Fibroblast of lung (primary cell): ENCODE measurements around the gene PARP3.

ENCODE experiments used
- EZH2 ChIP-seq: IDR thresholded peaks from 2 replicates; pipeline ENCODE4 v1.5.1; 2012; ENCODE audit warnings: low read length, control low read depth, mild to moderate bottlenecking; ENCODE audit errors: missing control alignments
- TF ChIP-seq, protein P1 (sequence below), 2 donors: IDR thresholded peaks in 1 of 2; conservative IDR thresholded peaks in 1 of 2; 1 replicate in 1 of 2; 2 replicates in 1 of 2; pipeline ENCODE4 v1.5.1; 2011 to 2012; ENCODE audit warnings: low read length in 2 of 2, control low read depth in 1 of 2, inconsistent platforms in 1 of 2, low read depth in 1 of 2, mild to moderate bottlenecking in 1 of 2

DNA sequence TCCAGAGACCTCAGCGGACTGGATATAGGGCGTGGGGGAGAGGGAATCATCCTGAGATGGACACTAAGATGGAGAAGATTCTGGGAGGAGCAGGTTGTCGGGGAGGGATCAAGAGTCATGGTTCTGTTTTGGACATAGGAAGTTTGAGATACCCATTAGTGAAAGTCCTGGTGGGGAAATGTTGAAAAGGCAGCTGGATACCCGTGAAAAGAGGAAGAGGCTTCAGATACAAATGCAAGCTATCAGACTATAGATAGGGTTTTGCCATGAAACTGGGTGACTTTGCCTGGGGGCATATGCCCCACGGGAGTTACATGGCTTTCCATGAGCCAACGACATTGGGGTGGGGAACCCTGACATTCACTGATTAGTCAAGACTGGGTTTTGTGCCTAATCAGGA lies 11.9 kb downstream of the PARP3 start:
- TF ChIP-seq, protein P1, sequence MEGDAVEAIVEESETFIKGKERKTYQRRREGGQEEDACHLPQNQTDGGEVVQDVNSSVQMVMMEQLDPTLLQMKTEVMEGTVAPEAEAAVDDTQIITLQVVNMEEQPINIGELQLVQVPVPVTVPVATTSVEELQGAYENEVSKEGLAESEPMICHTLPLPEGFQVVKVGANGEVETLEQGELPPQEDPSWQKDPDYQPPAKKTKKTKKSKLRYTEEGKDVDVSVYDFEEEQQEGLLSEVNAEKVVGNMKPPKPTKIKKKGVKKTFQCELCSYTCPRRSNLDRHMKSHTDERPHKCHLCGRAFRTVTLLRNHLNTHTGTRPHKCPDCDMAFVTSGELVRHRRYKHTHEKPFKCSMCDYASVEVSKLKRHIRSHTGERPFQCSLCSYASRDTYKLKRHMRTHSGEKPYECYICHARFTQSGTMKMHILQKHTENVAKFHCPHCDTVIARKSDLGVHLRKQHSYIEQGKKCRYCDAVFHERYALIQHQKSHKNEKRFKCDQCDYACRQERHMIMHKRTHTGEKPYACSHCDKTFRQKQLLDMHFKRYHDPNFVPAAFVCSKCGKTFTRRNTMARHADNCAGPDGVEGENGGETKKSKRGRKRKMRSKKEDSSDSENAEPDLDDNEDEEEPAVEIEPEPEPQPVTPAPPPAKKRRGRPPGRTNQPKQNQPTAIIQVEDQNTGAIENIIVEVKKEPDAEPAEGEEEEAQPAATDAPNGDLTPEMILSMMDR (conservative IDR thresholded peaks at IDR 0.05 in 1 of 2, IDR thresholded peaks at IDR 0.05 in 1 of 2; ENCODE audit: low read depth in 1 of 2, low read length in 2 of 2), result no peak
- TF ChIP-seq EZH2, result no peak
